Cardiac fibroblast (primary cell): ENCODE measurements around the gene TNNT3.

Source experiments
- DNase-seq, 2 donors: peaks; one replicate each; pipeline versions ENCODE4 v3.0.0 to v3.0.0-alpha.2; 2010; ENCODE audit warnings: low read depth in 2 of 2
- H3K4me3 ChIP-seq, 2 donors: replicated peaks in 1 of 2; 1 replicate in 1 of 2; 2 replicates in 1 of 2; pipeline ENCODE4 v1.5.1; 2011; ENCODE audit warnings: low read depth in 2 of 2, low read length in 2 of 2, mild to moderate bottlenecking in 2 of 2, moderate library complexity in 1 of 2
- CTCF ChIP-seq: IDR thresholded peaks from one replicate; pipeline ENCODE4 v1.5.1; 2011; ENCODE audit warnings: low read depth, mild to moderate bottlenecking, low read length, inconsistent platforms

TNNT3 gene

GRCh38 chr11:1947592-1948237 is 28.2 kb downstream of the TNNT3 start:
- no peak overlapping the region for H3K4me3 ChIP-seq
- no peak for DNase-seq
- no peak for TF ChIP-seq CTCF

GRCh38 chr11:1948389-1948788 is 28.9 kb downstream of the TNNT3 start:
- no peak for DNase-seq
- H3K4me3 ChIP-seq: no peak overlapping the region
- no peak for TF ChIP-seq CTCF

- no peak for DNase-seq
- no peak overlapping the region for H3K4me3 ChIP-seq
- TF ChIP-seq CTCF: no peak
Measured at GRCh38 chr11:1949302-1949701, 29.8 kb downstream of the TNNT3 start.

- TF ChIP-seq CTCF: no peak
Measured at GRCh38 chr11:1949922-1950321, 30.4 kb downstream of the TNNT3 start.

GRCh38 chr11:1952806-1953482 is 33.4 kb downstream of the TNNT3 start:
- H3K4me3 ChIP-seq: no peak overlapping the region
- no peak for TF ChIP-seq CTCF
- no peak for DNase-seq

More at GRCh38 chr11:1949922-1950321, 30.4 kb downstream of the TNNT3 start:
- H3K4me3 ChIP-seq: no peak overlapping the region
- no peak for DNase-seq

- peak in 1 of 2 donors; percentile 41 for DNase-seq
- TF ChIP-seq CTCF: no peak
- H3K4me3 ChIP-seq: no peak overlapping the region
Measured at GRCh38 chr11:1953489-1954266, 34.2 kb downstream of the TNNT3 start.
